ENCODE results near the gene FKBP6.
"Not testable (repeated sequence)": the region's sequence is repeated elsewhere in the genome, so short reads cannot be mapped to it uniquely, and the experiment has no call there.

FKBP6 gene

GRCh38 chr7:73327922-73328321, at the start of gene FKBP6, which contains the start of gene TRIM50:
TSS of gene FKBP6 (plus strand) at chr7:73328161. CDS start at chr7:73328429, 268 bp downstream.
TSS of gene TRIM50 (minus strand) at chr7:73328082. CDS start at chr7:73324787, 3,295 bp downstream.
- not testable (repeated sequence) for DNase-seq (ENCODE audit: low spot score)

GRCh38 chr7:73297235-73297634, 30.7 kb upstream of the FKBP6 start:
- DNase-seq (ENCODE audit: low spot score), result not testable (repeated sequence)

GRCh38 chr7:73297706-73298105, 30.3 kb upstream of the FKBP6 start:
- not testable (repeated sequence) for DNase-seq (ENCODE audit: low spot score)

GRCh38 chr7:73299812-73300211, 28.1 kb upstream of the FKBP6 start:
- DNase-seq (ENCODE audit: low spot score), result not testable (repeated sequence)

GRCh38 chr7:73301108-73301507, 26.9 kb upstream of the FKBP6 start:
- not testable (repeated sequence) for DNase-seq (ENCODE audit: low spot score)

GRCh38 chr7:73302846-73303245, 25.1 kb upstream of the FKBP6 start:
- DNase-seq (ENCODE audit: low spot score), result not testable (repeated sequence)

- no peak for DNase-seq (ENCODE audit: low spot score)
Measured at GRCh38 chr7:73303546-73303945, 24.4 kb upstream of the FKBP6 start.

- no peak for DNase-seq (ENCODE audit: low spot score)
Measured at GRCh38 chr7:73304071-73304470, 23.9 kb upstream of the FKBP6 start.

- DNase-seq (ENCODE audit: low spot score), result not testable (repeated sequence)
Measured at GRCh38 chr7:73304612-73305387, 23.2 kb upstream of the FKBP6 start.

- DNase-seq (ENCODE audit: low spot score), result no peak
Measured at GRCh38 chr7:73307436-73307835, 20.5 kb upstream of the FKBP6 start.

- no peak for DNase-seq (ENCODE audit: low spot score)
Measured at GRCh38 chr7:73308074-73308664, 19.8 kb upstream of the FKBP6 start.

- peak; percentile 91 for DNase-seq (ENCODE audit: low spot score)
Measured at GRCh38 chr7:73308665-73309214, 19.2 kb upstream of the FKBP6 start, which contains the start of gene NSUN5. TSS of gene NSUN5 (minus strand) at chr7:73308826. CDS start at chr7:73308790, 36 bp downstream.

GRCh38 chr7:73311421-73311820, 16.5 kb upstream of the FKBP6 start:
- DNase-seq (ENCODE audit: low spot score), result not testable (repeated sequence)

- no peak for DNase-seq (ENCODE audit: low spot score)
Measured at GRCh38 chr7:73312831-73313520, 15.0 kb upstream of the FKBP6 start.

- DNase-seq (ENCODE audit: low spot score), result no peak
Measured at GRCh38 chr7:73313521-73313906, 14.4 kb upstream of the FKBP6 start.

- no peak for DNase-seq (ENCODE audit: low spot score)
Measured at GRCh38 chr7:73314271-73314670, 13.7 kb upstream of the FKBP6 start.

- DNase-seq (ENCODE audit: low spot score), result no peak
Measured at GRCh38 chr7:73316521-73316920, 11.4 kb upstream of the FKBP6 start.

GRCh38 chr7:73318656-73319204, 9.2 kb upstream of the FKBP6 start:
- not testable (repeated sequence) for DNase-seq (ENCODE audit: low spot score)

GRCh38 chr7:73319541-73319940, 8.4 kb upstream of the FKBP6 start:
- not testable (repeated sequence) for DNase-seq (ENCODE audit: low spot score)

- not testable (repeated sequence) for DNase-seq (ENCODE audit: low spot score)
Measured at GRCh38 chr7:73320009-73320408, 8.0 kb upstream of the FKBP6 start.

- DNase-seq (ENCODE audit: low spot score), result not testable (repeated sequence)
Measured at GRCh38 chr7:73323434-73324080, 4.4 kb upstream of the FKBP6 start.
